Thyroid gland (tissue), 4 donors: Measurements from ENCODE around the gene AMBP.

Experiments used
- CTCF ChIP-seq, 6 experiments: fragments of 200-600 bp in 3 of 6; fragments of 450-650 bp in 3 of 6; sonication (generic) in 3 of 6; IDR thresholded peaks; one replicate each; pipeline ENCODE4 v1.5.1; 2016 to 2019; ENCODE audit warnings: antibody characterized with exemption in 6 of 6, mild to moderate bottlenecking in 2 of 6, inconsistent platforms in 1 of 6, moderate library complexity in 1 of 6
- POLR2A ChIP-seq, 2 donors: fragments of 450-650 bp; IDR thresholded peaks; one replicate each; pipeline ENCODE4 v1.6.1; 2017; ENCODE audit warnings: antibody characterized with exemption in 2 of 2, mild to moderate bottlenecking in 2 of 2, moderate library complexity in 1 of 2

GRCh38 chr9:114098021-114098935, 20.2 kb upstream of the AMBP start:
- TF ChIP-seq CTCF (IDR thresholded peaks at IDR 0.05) (peak in 1 of 6 experiments; percentile 8), POLR2A (IDR thresholded peaks at IDR 0.05) (no peak)
